GM18520 (cell line): ENCODE results near the gene LRRFIP1.
A peak's percentile ranks its signal among the peaks of the same experiment; 100 is the strongest.
"Not testable (repeated sequence)": the region's sequence is repeated elsewhere in the genome, so short reads cannot be mapped to it uniquely, and the experiment has no call there.

Source experiments
- ATAC-seq: cut with Tn5 transposase; IDR thresholded peaks from one replicate; pipeline ENCODE4 v1.9.1; 2021; ENCODE audit not compliant: unreplicated experiment

LRRFIP1 gene

DNA sequence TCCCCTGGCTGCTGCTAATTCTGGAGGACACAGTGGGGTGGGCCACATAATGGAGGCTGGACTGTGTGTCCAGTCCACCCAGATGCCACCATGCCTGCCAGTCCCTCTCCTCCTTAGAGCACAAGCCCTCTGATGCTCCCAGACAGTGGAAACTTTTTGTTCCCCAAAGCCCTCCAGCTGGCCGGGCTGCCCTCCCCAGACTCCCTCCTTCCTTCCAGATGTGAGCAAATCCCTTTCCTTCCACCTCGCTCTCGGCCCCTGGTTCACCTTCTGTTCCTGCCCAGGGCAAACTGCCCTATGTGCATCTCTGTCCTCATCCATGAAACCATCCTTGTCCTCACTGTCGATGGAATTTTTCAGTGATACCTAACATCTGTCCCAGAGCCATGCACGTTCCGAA is 33.9 kb downstream of the LRRFIP1 start:
- no peak for ATAC-seq

DNA sequence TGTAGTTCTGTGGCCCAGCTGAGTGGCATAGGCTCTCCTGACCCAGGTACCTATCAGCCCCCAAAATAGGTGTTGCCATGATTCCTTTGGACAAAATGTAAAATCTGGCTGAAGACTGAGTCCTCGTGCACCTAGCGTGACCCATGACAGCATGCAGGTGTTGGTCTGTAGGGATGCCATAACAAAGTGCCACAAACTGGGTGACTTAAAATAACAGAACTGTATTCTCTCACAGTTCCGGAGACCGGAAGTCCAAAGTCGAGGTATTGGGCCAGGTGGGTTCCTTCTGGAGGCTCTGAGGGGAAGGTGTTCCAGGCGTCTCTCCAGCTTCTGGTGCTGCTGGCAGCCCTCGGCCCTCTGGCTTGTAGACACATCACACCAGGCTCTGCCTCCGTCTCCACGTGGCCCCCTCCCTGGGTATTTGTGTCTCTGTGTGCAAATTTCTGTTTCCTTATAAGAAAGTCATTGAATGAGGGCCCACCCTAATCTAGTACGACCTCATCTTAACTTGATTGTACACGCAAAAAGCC is 34.5 kb downstream of the LRRFIP1 start:
- no peak for ATAC-seq

- ATAC-seq: no peak
Observed at GRCh38 chr2:237662671-237663093, 35.3 kb downstream of the LRRFIP1 start.

- ATAC-seq: no peak
Observed at GRCh38 chr2:237663517-237664110, 36.2 kb downstream of the LRRFIP1 start.

DNA sequence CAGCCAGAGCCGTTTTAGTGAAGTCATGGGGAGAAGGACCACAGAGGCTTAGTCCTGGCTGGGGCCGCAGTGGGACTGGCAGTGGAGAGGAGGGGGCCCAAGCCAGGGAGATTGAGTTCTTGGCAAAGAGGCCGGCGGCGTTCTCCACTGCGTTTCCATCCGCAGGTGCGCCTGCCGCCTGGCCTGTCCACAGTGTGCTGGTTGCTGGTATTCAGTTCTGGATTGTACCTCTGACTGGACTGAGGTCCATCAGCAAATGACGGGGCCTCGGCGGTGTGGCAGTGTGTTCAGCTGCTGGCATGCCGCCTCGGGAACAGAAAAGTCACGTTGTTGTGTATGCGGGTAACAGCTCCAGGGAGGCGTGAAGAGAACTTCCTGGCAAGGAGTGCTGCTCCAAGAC is 36.8 kb downstream of the LRRFIP1 start:
- ATAC-seq: no peak

GRCh38 chr2:237665713-237666143 is 38.3 kb downstream of the LRRFIP1 start:
- ATAC-seq: no peak

DNA sequence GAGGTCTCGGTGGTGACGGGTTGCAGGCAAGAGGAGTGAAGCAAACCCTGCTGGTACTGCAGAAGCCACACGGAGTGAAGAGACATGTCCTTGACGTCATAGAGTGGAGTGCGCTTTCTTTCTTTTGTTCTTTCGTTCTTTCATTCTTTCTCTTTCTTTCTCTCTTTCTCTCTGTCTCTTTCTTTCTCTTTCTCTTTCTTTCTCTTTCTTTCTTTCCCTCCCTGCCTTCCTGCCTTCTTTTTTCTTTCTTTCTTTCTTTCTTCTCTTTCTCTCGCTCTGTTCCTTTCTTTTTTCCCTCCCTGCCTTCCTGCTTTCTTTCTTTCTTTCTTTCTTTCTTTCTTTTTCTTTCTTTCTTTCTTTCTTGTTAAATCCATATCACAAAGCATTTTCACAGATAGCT is 39.2 kb downstream of the LRRFIP1 start:
- ATAC-seq: no peak

DNA sequence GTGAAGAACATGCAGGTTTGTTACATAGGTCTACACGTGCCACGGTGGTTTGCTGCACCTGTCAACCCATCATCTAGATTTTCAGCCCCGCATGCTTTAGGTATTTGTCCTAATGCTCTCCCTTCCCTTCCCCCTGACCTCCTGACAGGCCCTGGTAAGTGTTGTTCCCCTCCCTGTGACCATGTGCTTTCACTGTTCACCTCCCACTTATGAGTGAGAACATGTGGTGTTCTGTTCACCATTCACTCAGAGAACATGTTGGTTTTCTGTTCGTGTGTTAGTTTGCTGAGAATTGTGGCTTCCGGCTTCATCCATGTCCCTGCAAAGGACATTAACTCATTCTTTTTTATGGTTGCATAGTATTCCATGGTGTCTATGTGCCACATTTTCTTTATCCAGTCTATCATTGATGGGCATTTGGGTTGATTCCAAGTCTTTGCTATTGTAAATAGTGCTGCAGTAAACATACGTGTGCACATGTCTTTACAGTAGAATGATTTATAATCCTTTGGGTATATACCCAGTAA is 39.7 kb downstream of the LRRFIP1 start:
- ATAC-seq: not testable (repeated sequence)

GRCh38 chr2:237667893-237668292 is 40.5 kb downstream of the LRRFIP1 start:
- no peak for ATAC-seq

GRCh38 chr2:237668440-237668839 is 41.1 kb downstream of the LRRFIP1 start:
- ATAC-seq: no peak

DNA sequence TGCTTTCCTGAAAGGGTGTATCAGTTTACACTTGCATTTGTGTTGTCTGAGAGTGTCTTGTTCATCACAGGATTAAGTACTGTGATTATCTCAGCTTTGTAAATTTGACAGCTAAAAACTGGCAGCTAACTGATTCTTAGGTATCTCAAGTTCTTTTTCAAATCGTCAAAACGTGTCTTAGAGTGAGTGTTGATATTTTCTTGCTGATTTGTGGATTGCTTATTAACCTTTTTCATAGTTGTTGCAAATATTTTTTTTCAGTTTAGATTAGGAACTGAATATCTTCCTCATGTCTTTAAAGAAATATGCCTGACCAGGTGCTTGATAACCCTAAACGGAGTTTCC is 41.9 kb downstream of the LRRFIP1 start:
- no peak for ATAC-seq

DNA sequence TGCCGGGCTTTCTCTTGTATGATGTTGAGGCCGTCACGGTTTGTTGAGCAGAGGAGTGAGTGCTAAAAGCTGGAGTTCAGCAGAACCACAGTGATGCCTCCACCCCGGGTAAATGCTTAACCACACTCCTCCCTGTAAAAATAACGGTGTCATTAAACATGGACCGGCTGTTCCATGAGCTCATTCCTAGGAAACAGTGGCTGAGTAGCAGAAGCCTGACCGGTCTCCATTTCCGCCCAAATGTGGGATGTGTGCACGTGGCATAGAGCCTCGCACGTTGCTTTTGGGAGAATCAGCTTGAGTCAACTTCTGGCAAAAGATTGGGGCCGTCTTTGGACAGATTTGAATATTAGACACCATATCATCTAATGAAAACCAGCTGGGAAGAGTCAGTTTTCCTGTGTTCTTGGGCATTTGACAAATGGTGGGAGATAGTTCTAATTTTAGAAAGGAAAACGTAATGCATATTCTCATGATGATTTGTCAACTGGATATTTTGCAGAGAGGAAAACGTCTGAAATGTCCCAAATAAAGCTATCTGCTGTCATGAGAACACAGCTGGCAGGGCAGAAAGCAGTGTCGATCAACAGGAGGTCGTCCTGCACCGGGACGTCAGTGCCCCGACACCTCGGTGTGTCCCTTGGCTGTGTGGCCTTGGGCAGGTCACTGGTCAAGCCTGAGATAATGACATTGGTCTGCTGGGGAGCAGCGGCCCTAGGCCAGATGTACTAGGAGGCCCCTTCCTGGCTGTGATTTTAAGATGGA is 42.4 kb downstream of the LRRFIP1 start:
- no peak for ATAC-seq

DNA sequence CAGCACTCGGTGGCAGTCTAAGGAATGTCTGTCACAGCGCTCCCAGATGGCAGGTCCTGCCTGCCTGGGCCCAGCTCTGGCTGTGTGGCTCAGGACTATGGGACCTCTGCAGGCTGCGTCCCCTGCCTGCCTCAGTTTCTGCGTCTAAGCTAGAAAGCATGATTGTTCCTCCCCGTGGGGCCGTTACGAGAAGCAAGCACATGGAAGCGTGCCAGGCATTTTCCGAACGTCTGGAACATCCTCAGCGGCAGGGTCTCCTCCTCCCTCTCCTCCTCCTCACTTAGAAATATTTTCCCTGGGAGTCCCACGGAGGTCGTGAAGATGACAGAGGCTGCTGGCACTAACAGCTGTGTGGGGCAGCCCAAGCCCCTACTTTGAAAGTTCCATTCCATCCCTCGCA is 43.3 kb downstream of the LRRFIP1 start:
- ATAC-seq: no peak

DNA sequence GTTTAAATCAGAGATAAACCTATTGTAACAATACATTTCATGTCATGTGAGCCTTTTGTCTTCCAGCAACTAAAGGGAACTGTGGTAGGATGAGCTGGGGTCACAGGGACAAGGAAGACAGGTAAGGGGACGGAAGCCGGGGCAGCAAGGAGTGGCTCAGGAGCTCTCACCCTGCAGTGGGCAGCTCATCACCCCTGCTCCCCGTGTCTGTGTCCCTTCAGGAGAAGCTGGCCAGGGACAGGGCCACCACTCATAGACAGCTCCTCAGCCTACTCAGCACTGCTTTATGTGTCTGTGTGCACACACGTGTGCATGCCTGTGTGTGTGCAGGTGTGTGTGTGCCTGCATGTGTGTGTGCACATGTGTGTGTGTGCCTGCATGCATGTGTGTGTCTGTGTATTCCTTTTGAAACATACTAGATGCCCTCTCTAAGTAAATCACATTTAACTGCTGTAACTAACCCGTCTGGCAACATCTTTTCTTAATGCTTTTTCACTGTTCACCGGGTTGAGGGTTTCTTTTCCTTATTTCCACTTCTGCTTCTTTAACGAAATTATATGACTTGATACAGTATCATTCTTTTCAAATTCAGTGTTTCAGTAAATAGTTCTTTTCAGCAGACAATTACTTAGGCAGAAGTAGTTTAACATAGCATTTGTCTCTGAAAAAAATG is 44.2 kb downstream of the LRRFIP1 start:
- no peak for ATAC-seq

GRCh38 chr2:237672731-237673129 is 45.3 kb downstream of the LRRFIP1 start:
- ATAC-seq: no peak

GRCh38 chr2:237673130-237674001 is 46.0 kb downstream of the LRRFIP1 start:
- peak; percentile 32 for ATAC-seq

DNA sequence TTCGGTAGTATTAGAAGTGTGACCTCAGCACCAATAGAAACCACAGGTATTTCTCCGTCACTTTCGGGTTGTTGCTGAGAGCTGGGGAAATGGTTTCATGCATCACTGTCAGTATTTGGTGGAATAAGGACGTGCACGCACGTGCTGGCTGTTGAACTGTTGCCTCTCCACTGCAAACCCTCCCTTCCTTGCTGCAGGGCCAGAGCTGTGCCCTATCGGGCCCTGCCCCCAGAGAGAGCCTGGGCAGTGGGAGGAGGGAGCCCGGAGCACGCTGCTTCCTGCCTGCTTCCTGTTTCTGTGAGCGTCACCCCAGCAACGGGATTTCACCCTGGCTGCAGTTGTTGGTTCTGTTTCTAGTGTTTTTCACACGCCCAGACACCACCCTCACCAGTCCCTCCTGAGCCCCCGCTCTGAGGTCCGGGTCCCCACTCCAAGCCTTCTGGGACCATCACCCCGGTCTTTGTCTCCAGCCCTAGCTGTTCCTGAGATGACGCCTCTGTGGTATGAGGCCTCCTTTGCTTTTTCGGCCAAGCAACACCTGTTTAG is 47.4 kb downstream of the LRRFIP1 start:
- peak; percentile 83 for ATAC-seq

DNA sequence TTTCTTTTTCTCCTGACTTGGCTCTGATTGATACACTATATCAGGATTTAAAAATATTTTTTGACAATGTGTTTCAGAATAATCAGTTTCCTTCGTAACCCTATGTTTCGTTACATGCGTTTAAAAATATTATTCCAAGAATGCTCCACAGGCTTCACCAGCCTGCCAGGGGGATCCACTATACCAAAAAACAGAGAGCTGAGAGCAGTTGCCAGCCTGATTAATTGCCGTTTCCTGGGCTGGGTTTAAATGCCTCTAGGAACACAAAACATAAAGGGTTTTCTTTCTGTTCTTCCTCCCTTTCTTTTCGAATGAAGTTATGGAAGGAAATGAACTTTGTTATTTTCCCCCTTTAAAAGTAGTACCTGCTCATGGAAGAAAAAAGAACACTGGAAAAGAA is 47.9 kb downstream of the LRRFIP1 start:
- ATAC-seq: no peak

GRCh38 chr2:237680702-237681478 is 53.5 kb downstream of the LRRFIP1 start:
- ATAC-seq: no peak

DNA sequence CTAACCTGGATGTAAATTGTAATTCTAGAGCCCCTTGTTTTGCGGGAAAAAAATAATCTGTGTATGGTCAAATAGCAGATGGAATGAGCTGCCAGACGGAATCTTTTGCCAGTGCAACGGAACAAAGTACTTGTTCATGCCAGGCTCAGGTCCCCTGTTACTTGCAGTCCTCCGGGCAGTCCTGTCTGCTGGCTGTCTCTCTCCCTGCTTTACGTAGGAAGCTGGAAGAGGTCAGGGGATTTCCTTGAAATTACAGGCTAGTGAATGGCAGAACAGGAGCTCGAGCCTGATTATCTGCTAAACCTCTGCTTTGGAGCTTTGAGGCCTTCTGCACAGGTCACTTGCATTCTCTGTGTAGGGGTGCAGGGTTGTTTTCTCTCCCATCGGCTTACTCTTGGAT is 54.8 kb downstream of the LRRFIP1 start:
- no peak for ATAC-seq
